HCT116 (cell line): Measurements from ENCODE around the gene TMEM125. TPM values are rescaled to one million over a fixed set of nuclear protein-coding genes. Genes with fewer than 3 reads are reported as not detected.

Experiments used
- ATAC-seq: fragments of 200-7000 bp; cut with Tn5 transposase; 2 replicates; pipeline ENCODE4 v1.9.1; 2020; ENCODE audit warnings: mild to moderate bottlenecking, moderate library complexity
- BruUV-seq: library from RNA; stranded (reverse); fragments of 400-500 nt; replicated peaks from 2 replicates; lab custom pipeline; 2021; lab: Mats Ljungman, UMichigan
- CTCF ChIA-PET: fragments of 300-600 bp; sonication (Branson Sonifier 250); formaldehyde crosslinking; loops from one replicate; lab custom pipeline; 2021; ENCODE audit warnings: antibody characterized with exemption; lab: Charles Lee
- POLR2A ChIA-PET: fragments of 300-600, 350-600 bp; sonication (Branson Sonifier 250); formaldehyde crosslinking; loops from one replicate; lab custom pipeline; 2021; ENCODE audit warnings: antibody characterized with exemption; lab: Charles Lee
- RAD21 ChIA-PET, 2 experiments: fragments of 300-600 bp; sonication (Branson Sonifier 250); formaldehyde crosslinking; loops; one replicate each; lab custom pipeline; 2023; ENCODE audit warnings: low total read pairs in 2 of 2; ENCODE audit not compliant: uncharacterized antibody in 2 of 2, unreplicated experiment in 2 of 2, low non-redundant PET in 1 of 2; lab: Charles Lee
- DNase-seq: peaks from one replicate; pipeline ENCODE4 v3.0.0-alpha.2; 2010; ENCODE audit warnings: low read depth, low spot score
- H2AFZ ChIP-seq: fragments of 200-600 bp; shearing (Covaris generic), sonication (generic); 2 replicates; pipeline ENCODE4 v1.6.1; 2017; ENCODE audit warnings: low read depth, mixed run types, mixed read lengths, antibody characterized with exemption, low read length; ENCODE audit not compliant: poor library complexity, severe bottlenecking
- H3K27ac ChIP-seq: 2 replicates; pipeline ENCODE4 v1.5.1; 2012; ENCODE audit warnings: low read depth, low read length
- H3K27me3 ChIP-seq: fragments of 200-600 bp; sonication (generic); 2 replicates; pipeline ENCODE4 v1.6.1; 2016; ENCODE audit warnings: mixed run types, low read length, mixed read lengths; ENCODE audit not compliant: insufficient read depth
- H3K36me3 ChIP-seq, 2 experiments: fragments of 200-500 bp in 1 of 2; fragments of 200-600 bp in 1 of 2; sonication (Bioruptor generic) in 1 of 2; sonication (generic) in 1 of 2; 2 replicates each; pipeline versions ENCODE4 v1.5.1 to v1.6.1; 2014 to 2016; ENCODE audit warnings: low read length in 2 of 2, inconsistent platforms in 1 of 2, mixed read lengths in 1 of 2, mixed run types in 1 of 2; ENCODE audit not compliant: insufficient read depth in 2 of 2, control insufficient read depth in 1 of 2
- H3K4me1 ChIP-seq, 2 experiments: fragments of 200-600 bp in 1 of 2; sonication (generic) in 1 of 2; 2 replicates each; pipeline versions ENCODE4 v1.5.1 to v1.6.1; 2012 to 2017; ENCODE audit warnings: low read length in 2 of 2, inconsistent platforms in 1 of 2, mild to moderate bottlenecking in 1 of 2, mixed read lengths in 1 of 2, mixed run types in 1 of 2, moderate library complexity in 1 of 2; ENCODE audit not compliant: insufficient read depth in 2 of 2, control insufficient read depth in 1 of 2
- H3K4me2 ChIP-seq: fragments of 200-600 bp; sonication (generic); 2 replicates; pipeline ENCODE4 v1.6.1; 2017; ENCODE audit warnings: mixed run types, low read length, mixed read lengths
- H3K4me3 ChIP-seq, 2 experiments: fragments of 200-600 bp in 1 of 2; sonication (generic) in 1 of 2; replicated peaks in 1 of 2; 2 replicates each; pipeline ENCODE4 v1.5.1; 2011 to 2016; ENCODE audit warnings: low read length in 2 of 2, control low read depth in 1 of 2, low read depth in 1 of 2, mild to moderate bottlenecking in 1 of 2, mixed read lengths in 1 of 2, mixed run types in 1 of 2
- H3K79me2 ChIP-seq: fragments of 200-600 bp; sonication (generic); 2 replicates; pipeline ENCODE4 v1.6.1; 2017; ENCODE audit warnings: mild to moderate bottlenecking, mixed run types, low read length, moderate library complexity, mixed read lengths; ENCODE audit not compliant: insufficient read depth
- H3K9ac ChIP-seq: fragments of 200-600 bp; sonication (generic); 2 replicates; pipeline ENCODE4 v1.6.1; 2016; ENCODE audit warnings: low read length, mixed read lengths
- H3K9me2 ChIP-seq: fragments of 200-600 bp; sonication (generic), shearing (Covaris generic); 2 replicates; pipeline ENCODE4 v1.6.1; 2017; ENCODE audit warnings: mixed run types, mild to moderate bottlenecking, moderate library complexity; ENCODE audit not compliant: insufficient read depth
- H3K9me3 ChIP-seq, 2 experiments: fragments of 200-500 bp in 1 of 2; fragments of 200-600 bp in 1 of 2; sonication (Bioruptor generic) in 1 of 2; sonication (generic) in 1 of 2; 2 replicates each; pipeline ENCODE4 v1.6.1; 2014 to 2017; ENCODE audit warnings: low read length in 2 of 2, mixed read lengths in 2 of 2, inconsistent platforms in 1 of 2, low read depth in 1 of 2, mild to moderate bottlenecking in 1 of 2, mixed run types in 1 of 2, moderate library complexity in 1 of 2; ENCODE audit not compliant: control insufficient read depth in 1 of 2, insufficient read depth in 1 of 2
- H4K20me1 ChIP-seq: fragments of 200-600 bp; sonication (generic), shearing (Covaris generic); 2 replicates; pipeline ENCODE4 v1.6.1; 2017; ENCODE audit warnings: mixed run types, mild to moderate bottlenecking, moderate library complexity; ENCODE audit not compliant: insufficient read depth
- CBX3 ChIP-seq: IDR thresholded peaks from 2 replicates; pipeline ENCODE4 v1.6.1; 2012; ENCODE audit warnings: low read depth
- EGR1 ChIP-seq: IDR thresholded peaks from 2 replicates; pipeline ENCODE4 v1.6.1; 2012; ENCODE audit warnings: low read depth
- ELF1 ChIP-seq: IDR thresholded peaks from 2 replicates; pipeline ENCODE4 v1.6.1; 2012; ENCODE audit warnings: low read depth, borderline replicate concordance
- EZH2phosphoT487 ChIP-seq: fragments of 200-600 bp; IDR thresholded peaks from 2 replicates; pipeline ENCODE4 v1.6.1; 2018; ENCODE audit warnings: antibody characterized with exemption, borderline replicate concordance
- FOSL1 ChIP-seq: IDR thresholded peaks from 2 replicates; pipeline ENCODE4 v1.6.1; 2012; ENCODE audit warnings: low read depth
- JUND ChIP-seq: IDR thresholded peaks from 2 replicates; pipeline ENCODE4 v1.6.1; 2012
- POLR2A ChIP-seq: IDR thresholded peaks from 2 replicates; pipeline ENCODE4 v1.7.0; 2011; ENCODE audit warnings: borderline replicate concordance; ENCODE audit not compliant: insufficient read depth, insufficient read length; ENCODE audit errors: extremely low read depth
- POLR2AphosphoS5 ChIP-seq: IDR thresholded peaks from 2 replicates; pipeline ENCODE4 v1.6.1; 2011; ENCODE audit warnings: mild to moderate bottlenecking, low read depth, low read length, moderate library complexity
- SP1 ChIP-seq: IDR thresholded peaks from 2 replicates; pipeline ENCODE4 v1.6.1; 2012; ENCODE audit warnings: low read depth
- SRF ChIP-seq: IDR thresholded peaks from 2 replicates; pipeline ENCODE4 v1.6.1; 2012; ENCODE audit warnings: low read depth
- YY1 ChIP-seq: IDR thresholded peaks from 2 replicates; pipeline ENCODE4 v1.6.1; 2011; ENCODE audit warnings: low read length, low read depth, moderate library complexity, mild to moderate bottlenecking; ENCODE audit not compliant: insufficient replicate concordance; ENCODE audit errors: extremely low read depth
- ZNF274 ChIP-seq: fragments of 200-500 bp; sonication (Bioruptor generic); IDR thresholded peaks from 2 replicates; pipeline ENCODE4 v1.6.1; 2014; ENCODE audit warnings: mild to moderate bottlenecking, low read depth, low read length, inconsistent platforms
- intact Hi-C: fragments of 100-400 bp; cut with micrococcal nuclease; formaldehyde crosslinking; loops from 2 replicates; pipeline ENCODE4 v1.10.0; 2022
- total RNA-seq: library from RNA; stranded (reverse); gene quantifications from one replicate; pipeline ENCODE4 v1.2.1, GENCODE V29; 2021; ENCODE audit not compliant: unreplicated experiment
- TF ChIP-seq, protein P1 (sequence below): IDR thresholded peaks from 2 replicates; pipeline ENCODE4 v1.6.1; 2012
- TF ChIP-seq, protein P2 (sequence below): IDR thresholded peaks from 2 replicates; pipeline ENCODE4 v1.6.1; 2012
- TF ChIP-seq, protein P3 (sequence below), 3 experiments: fragments of 200-600 bp in 1 of 3; sonication (generic) in 1 of 3; IDR thresholded peaks in 2 of 3; conservative IDR thresholded peaks in 1 of 3; 2 replicates each; pipeline ENCODE4 v1.5.1; 2012 to 2017; ENCODE audit warnings: low read depth in 2 of 3, low read length in 2 of 3, antibody characterized with exemption in 1 of 3, borderline replicate concordance in 1 of 3, control low read depth in 1 of 3, mild to moderate bottlenecking in 1 of 3, mixed read lengths in 1 of 3, mixed run types in 1 of 3, moderate library complexity in 1 of 3; ENCODE audit not compliant: insufficient read depth in 1 of 3
- TF ChIP-seq, protein P4 (sequence below): IDR thresholded peaks from 2 replicates; pipeline ENCODE4 v1.6.1; 2011; ENCODE audit warnings: mild to moderate bottlenecking, low read length, moderate library complexity; ENCODE audit not compliant: insufficient replicate concordance; ENCODE audit errors: extremely low read depth

Gene TMEM125
- total RNA-seq, 1 experiment from 2014 or later: 13.9 TPM

DNA sequence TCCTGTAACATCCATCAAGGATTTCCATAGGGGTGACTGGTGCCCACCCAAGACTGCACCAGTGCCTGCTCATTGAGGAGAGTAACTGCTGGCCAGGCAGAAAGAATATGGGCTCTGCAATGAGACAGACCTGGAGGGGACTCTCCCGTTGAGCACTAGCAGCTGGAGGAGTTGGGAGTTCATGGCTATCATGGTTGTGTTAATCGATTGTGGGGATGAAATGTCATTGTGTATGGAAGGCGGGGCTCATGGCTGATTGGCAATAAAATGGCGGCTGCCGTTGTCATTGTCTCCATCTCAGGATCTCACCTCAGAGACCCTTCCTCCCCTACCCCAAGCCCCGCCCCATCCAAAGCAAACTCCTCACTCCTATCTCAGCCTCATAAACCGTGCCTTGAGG is 3.9 kb downstream of the TMEM125 start:
- no peak overlapping the region for H3K27ac ChIP-seq
- TF ChIP-seq EZH2phosphoT487 (no peak), JUND (no peak), CBX3 (no peak), POLR2A (no peak)
- TF ChIP-seq, protein P1, sequence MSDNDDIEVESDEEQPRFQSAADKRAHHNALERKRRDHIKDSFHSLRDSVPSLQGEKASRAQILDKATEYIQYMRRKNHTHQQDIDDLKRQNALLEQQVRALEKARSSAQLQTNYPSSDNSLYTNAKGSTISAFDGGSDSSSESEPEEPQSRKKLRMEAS: no peak
- TF ChIP-seq, protein P2, sequence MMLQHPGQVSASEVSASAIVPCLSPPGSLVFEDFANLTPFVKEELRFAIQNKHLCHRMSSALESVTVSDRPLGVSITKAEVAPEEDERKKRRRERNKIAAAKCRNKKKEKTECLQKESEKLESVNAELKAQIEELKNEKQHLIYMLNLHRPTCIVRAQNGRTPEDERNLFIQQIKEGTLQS: no peak
- ATAC-seq (no peak), DNase-seq (no peak)
- BruUV-seq: no TSS peak
- ChIA-PET CTCF (no interaction called here), RAD21 (no interaction called here), POLR2A (no interaction called here)
- H3K9me2 ChIP-seq: no peaks in the 10 kb centered on the region
- H3K4me3 ChIP-seq: no peak overlapping the region
- no peak overlapping the region for H3K9ac ChIP-seq
- H3K4me2 ChIP-seq: no peak overlapping the region
- H3K36me3 ChIP-seq: no peaks in the 10 kb centered on the region
- no peaks in the 10 kb centered on the region for H3K9me3 ChIP-seq
- no peaks in the 10 kb centered on the region for H4K20me1 ChIP-seq
- peaks cover 15 to 32% of the 10 kb centered on the region in 2 experiments for H3K4me1 ChIP-seq
- H3K79me2 ChIP-seq: no peaks in the 10 kb centered on the region
- H3K27me3 ChIP-seq: no peaks in the 10 kb centered on the region
- intact Hi-C loops: no loop called here
- H2AFZ ChIP-seq: no peak overlapping the region

DNA sequence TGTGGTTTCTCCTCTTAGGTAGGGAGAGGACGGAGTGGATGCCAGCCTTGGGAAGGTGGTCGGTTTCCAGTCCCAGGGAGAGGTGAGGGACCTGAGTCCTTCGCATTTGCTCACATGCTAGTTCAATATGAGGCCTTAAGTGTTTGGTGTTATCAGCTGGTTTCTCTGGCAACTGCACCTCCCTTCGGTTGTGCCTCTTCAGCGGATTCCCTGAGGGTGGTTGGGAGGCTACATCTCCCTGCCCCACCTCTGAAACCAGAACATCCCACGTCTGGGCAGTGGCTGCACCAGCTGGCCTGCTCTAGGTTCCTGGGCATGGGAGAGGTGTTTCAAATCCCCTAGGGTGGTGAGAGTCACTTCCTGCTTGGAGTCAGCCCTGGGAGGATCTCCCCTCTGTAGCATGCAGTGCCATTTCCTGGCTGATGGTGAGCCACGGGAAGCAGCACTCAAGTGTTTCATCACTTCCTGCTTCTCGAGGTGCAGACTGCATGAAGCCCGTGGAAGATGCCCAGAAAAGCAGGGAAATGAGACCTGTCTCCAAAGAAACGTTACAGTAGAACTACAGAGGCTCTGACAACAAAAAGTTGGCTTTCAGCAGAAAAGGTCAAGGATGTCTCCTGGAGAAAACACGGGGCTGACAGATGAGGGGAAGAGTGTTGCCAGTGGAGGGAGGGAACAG is 4.5 kb downstream of the TMEM125 start:
- intact Hi-C loops: no loop called here
- TF ChIP-seq, protein P3, sequence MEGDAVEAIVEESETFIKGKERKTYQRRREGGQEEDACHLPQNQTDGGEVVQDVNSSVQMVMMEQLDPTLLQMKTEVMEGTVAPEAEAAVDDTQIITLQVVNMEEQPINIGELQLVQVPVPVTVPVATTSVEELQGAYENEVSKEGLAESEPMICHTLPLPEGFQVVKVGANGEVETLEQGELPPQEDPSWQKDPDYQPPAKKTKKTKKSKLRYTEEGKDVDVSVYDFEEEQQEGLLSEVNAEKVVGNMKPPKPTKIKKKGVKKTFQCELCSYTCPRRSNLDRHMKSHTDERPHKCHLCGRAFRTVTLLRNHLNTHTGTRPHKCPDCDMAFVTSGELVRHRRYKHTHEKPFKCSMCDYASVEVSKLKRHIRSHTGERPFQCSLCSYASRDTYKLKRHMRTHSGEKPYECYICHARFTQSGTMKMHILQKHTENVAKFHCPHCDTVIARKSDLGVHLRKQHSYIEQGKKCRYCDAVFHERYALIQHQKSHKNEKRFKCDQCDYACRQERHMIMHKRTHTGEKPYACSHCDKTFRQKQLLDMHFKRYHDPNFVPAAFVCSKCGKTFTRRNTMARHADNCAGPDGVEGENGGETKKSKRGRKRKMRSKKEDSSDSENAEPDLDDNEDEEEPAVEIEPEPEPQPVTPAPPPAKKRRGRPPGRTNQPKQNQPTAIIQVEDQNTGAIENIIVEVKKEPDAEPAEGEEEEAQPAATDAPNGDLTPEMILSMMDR (IDR thresholded peaks at IDR 0.05 in 2 of 3, conservative IDR thresholded peaks at IDR 0.05 in 1 of 3; ENCODE audit: borderline replicate concordance in 1 of 3, insufficient read depth in 1 of 3, low read depth in 2 of 3, low read length in 2 of 3): no peak
- TF ChIP-seq JUND (no peak), POLR2AphosphoS5 (no peak), EGR1 (no peak), YY1 (no peak), ZNF274 (no peak), SP1 (no peak), SRF (no peak), EZH2phosphoT487 (no peak), ELF1 (no peak), FOSL1 (no peak)
- TF ChIP-seq, protein P1: no peak
- TF ChIP-seq, protein P4, sequence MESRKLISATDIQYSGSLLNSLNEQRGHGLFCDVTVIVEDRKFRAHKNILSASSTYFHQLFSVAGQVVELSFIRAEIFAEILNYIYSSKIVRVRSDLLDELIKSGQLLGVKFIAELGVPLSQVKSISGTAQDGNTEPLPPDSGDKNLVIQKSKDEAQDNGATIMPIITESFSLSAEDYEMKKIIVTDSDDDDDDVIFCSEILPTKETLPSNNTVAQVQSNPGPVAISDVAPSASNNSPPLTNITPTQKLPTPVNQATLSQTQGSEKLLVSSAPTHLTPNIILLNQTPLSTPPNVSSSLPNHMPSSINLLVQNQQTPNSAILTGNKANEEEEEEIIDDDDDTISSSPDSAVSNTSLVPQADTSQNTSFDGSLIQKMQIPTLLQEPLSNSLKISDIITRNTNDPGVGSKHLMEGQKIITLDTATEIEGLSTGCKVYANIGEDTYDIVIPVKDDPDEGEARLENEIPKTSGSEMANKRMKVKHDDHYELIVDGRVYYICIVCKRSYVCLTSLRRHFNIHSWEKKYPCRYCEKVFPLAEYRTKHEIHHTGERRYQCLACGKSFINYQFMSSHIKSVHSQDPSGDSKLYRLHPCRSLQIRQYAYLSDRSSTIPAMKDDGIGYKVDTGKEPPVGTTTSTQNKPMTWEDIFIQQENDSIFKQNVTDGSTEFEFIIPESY: no peak

More for the DNA sequence above, 4.5 kb downstream of the TMEM125 start:
- H3K9ac ChIP-seq: no peak overlapping the region
- 0 out of 2 replicates have a peak overlapping the region, but pooled peaks have one; percentile 3 for H3K4me2 ChIP-seq
- ChIA-PET POLR2A (no interaction called here), RAD21 (no interaction called here), CTCF (no interaction called here)
- no peak overlapping the region for H2AFZ ChIP-seq
- DNase-seq (no peak), ATAC-seq (no peak)
- H3K79me2 ChIP-seq: no peaks in the 10 kb centered on the region
- no peaks in the 10 kb centered on the region for H3K9me2 ChIP-seq
- no TSS peak for BruUV-seq
- H3K4me1 ChIP-seq: peaks cover 15 to 30% of the 10 kb centered on the region in 2 experiments
- no peak overlapping the region for H3K4me3 ChIP-seq
- H3K27me3 ChIP-seq: no peaks in the 10 kb centered on the region
- H3K36me3 ChIP-seq: no peaks in the 10 kb centered on the region
- no peaks in the 10 kb centered on the region for H4K20me1 ChIP-seq
- no peak overlapping the region for H3K27ac ChIP-seq
- no peaks in the 10 kb centered on the region for H3K9me3 ChIP-seq
